ENCODE data around the gene RHOBTB1.

DNA sequence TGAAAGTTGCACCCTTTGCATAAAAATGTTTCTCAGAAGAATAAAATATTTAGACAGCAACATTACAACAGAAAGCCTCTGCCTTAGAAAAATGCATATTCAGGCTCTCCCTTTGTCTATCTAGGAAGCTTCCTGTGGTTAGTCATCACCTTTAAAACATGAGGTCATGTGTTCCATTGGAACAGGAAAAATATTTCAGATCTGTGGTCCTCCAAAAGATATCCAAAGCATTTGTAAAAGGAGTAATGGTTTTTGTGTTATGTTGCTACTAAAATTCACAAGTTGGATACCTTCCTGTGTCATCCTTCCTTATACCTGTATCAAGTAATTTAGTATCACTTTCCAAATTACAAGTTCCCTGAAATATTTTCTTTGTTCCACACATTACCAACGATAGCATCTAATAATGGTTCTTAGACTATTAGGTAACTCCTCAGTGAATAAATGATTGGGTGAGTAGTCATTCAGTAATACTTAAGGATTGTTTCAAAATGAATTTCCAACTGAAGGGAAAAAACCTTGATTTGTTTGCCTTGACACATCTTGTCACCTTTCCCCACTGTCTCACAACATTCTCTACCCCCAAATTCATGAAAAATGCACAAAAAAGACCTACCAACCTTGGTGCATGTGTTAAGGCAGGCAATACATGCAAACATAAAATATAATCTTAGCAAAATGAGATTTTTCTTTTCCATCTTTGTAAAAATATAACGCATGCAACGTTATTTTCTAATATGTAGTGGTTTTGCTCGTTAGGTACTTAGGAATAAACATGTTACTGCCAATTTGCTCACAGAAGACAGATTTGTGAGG is 19.7 kb upstream of the RHOBTB1 start:
- TF ChIP-seq CTCF (IDR thresholded peaks at IDR 0.05; ENCODE audit: low read depth, low read length, missing input control) (no peak), FOXA2 (IDR thresholded peaks at IDR 0.05) (no peak), GABPA (IDR thresholded peaks at IDR 0.05 in 1 of 2, conservative IDR thresholded peaks at IDR 0.05 in 1 of 2) (no peak), YY1 (IDR thresholded peaks at IDR 0.05) (no peak), SP1 (IDR thresholded peaks at IDR 0.05) (no peak), RAD21 (IDR thresholded peaks at IDR 0.05) (no peak), ATF3 (IDR thresholded peaks at IDR 0.05) (no peak), MAX (IDR thresholded peaks at IDR 0.05) (no peak)

Measured in liver (tissue), 3 donors.